HepG2 (cell line): ENCODE data around the gene LDAH. TPM values are rescaled to one million over a fixed set of nuclear protein-coding genes. Genes with fewer than 3 reads are reported as not detected.

Experiments
- ATAC-seq: fragments of 200-7000 bp; cut with Tn5 transposase; 3 replicates; pipeline ENCODE4 v1.9.1; 2020; ENCODE audit warnings: mild to moderate bottlenecking, moderate library complexity
- BruUV-seq: library from RNA; stranded (reverse); fragments of 400-500 nt; replicated peaks from 2 replicates; lab custom pipeline; 2021; lab: Mats Ljungman, UMichigan
- CTCF ChIA-PET: fragments of 300-600 bp; formaldehyde crosslinking; extraction: SDS; loops from one replicate; lab custom pipeline; 2021; ENCODE audit warnings: low total read pairs, inconsistent platforms, low intra/inter-chr PET ratio; lab: Yijun Ruan, JAX
- POLR2A ChIA-PET: fragments of 350-600 bp; sonication (Branson Sonifier 250); formaldehyde crosslinking; loops from one replicate; lab custom pipeline; 2020; ENCODE audit warnings: antibody characterized with exemption, inconsistent platforms; lab: Yijun Ruan, JAX
- DNase-seq: peaks from one replicate; pipeline ENCODE4 v3.0.0-alpha.2; 2015; ENCODE audit warnings: low spot score
- FAIRE-seq: peaks from 3 replicates; lab custom pipeline; 2011; peaks lifted over from hg19 to GRCh38; lab: Jason Lieb, UNC
- H2AFZ ChIP-seq: one replicate; pipeline ENCODE4 v1.6.1; 2011; ENCODE audit warnings: low read length, inconsistent platforms
- H3K27ac ChIP-seq: fragments of 300-600 bp; 3 replicates; pipeline ENCODE4 v1.8.0; 2011; ENCODE audit warnings: mixed run types, mild to moderate bottlenecking, mixed read lengths, low read length, inconsistent platforms; ENCODE audit not compliant: insufficient read depth; ENCODE audit errors: extremely low read length
- H3K27me3 ChIP-seq, 2 experiments: fragments of 200-600 bp in 1 of 2; 2 replicates in 1 of 2; 3 replicates in 1 of 2; pipeline versions ENCODE4 v1.6.0 to v1.8.0; 2011; ENCODE audit warnings: low read length in 2 of 2, mild to moderate bottlenecking in 2 of 2, moderate library complexity in 2 of 2, inconsistent platforms in 1 of 2; ENCODE audit not compliant: insufficient read depth in 2 of 2, control insufficient read depth in 1 of 2
- H3K36me3 ChIP-seq, 2 experiments: fragments of 200-600 bp in 1 of 2; replicated peaks in 1 of 2; 2 replicates in 1 of 2; 3 replicates in 1 of 2; pipeline versions ENCODE4 v1.5.1 to v1.8.0; 2011; ENCODE audit warnings: low read length in 2 of 2, inconsistent platforms in 1 of 2; ENCODE audit not compliant: insufficient read depth in 2 of 2, control insufficient read depth in 1 of 2
- H3K4me1 ChIP-seq: 2 replicates; pipeline ENCODE4 v1.5.1; 2012; ENCODE audit warnings: low read length, inconsistent platforms; ENCODE audit not compliant: insufficient read depth
- H3K4me2 ChIP-seq: 2 replicates; pipeline ENCODE4 v1.6.0; 2011; ENCODE audit warnings: low read depth, low read length, inconsistent platforms
- H3K4me3 ChIP-seq, 3 experiments: fragments of 200-600 bp in 1 of 3; sonication (generic), shearing (Covaris generic) in 1 of 3; replicated peaks in 1 of 3; 2 replicates each; pipeline ENCODE4 v1.5.1; 2011 to 2016; ENCODE audit warnings: low read length in 3 of 3, inconsistent platforms in 2 of 3, low read depth in 2 of 3, mild to moderate bottlenecking in 2 of 3, control low read depth in 1 of 3, mixed read lengths in 1 of 3; ENCODE audit not compliant: insufficient read depth in 1 of 3
- H3K79me2 ChIP-seq: one replicate; pipeline ENCODE4 v1.6.1; 2011; ENCODE audit warnings: low read length, inconsistent platforms; ENCODE audit not compliant: insufficient read depth
- H3K9ac ChIP-seq: 2 replicates; pipeline ENCODE4 v1.6.0; 2011; ENCODE audit warnings: mild to moderate bottlenecking, low read depth, low read length, inconsistent platforms; ENCODE audit not compliant: insufficient read depth
- H3K9me3 ChIP-seq: 2 replicates; pipeline ENCODE4 v1.5.1; 2012; ENCODE audit warnings: mild to moderate bottlenecking, low read length
- H4K20me1 ChIP-seq: 2 replicates; pipeline ENCODE4 v1.6.0; 2011; ENCODE audit warnings: inconsistent platforms, mild to moderate bottlenecking, low read length, moderate library complexity; ENCODE audit not compliant: insufficient read depth
- EEA1 ChIP-seq: sonication (generic); formaldehyde crosslinking; IDR thresholded peaks from 2 replicates; pipeline ENCODE4 v1.5.1; 2020; ENCODE audit warnings: mild to moderate bottlenecking, missing genetic modification reagents, borderline replicate concordance
- EED ChIP-seq: sonication (generic); formaldehyde crosslinking; IDR thresholded peaks from 2 replicates; pipeline ENCODE4 v1.5.0; 2020; ENCODE audit warnings: mild to moderate bottlenecking, missing genetic modification reagents
- FOXO1 ChIP-seq: sonication (generic); formaldehyde crosslinking; IDR thresholded peaks from 2 replicates; pipeline ENCODE4 v1.4.0; 2020; ENCODE audit warnings: missing genetic modification reagents
- KLF9 ChIP-seq: IDR thresholded peaks from 2 replicates; pipeline ENCODE4 v1.6.1; 2016; ENCODE audit warnings: low read depth
- MIER3 ChIP-seq: IDR thresholded peaks from 2 replicates; pipeline ENCODE4 v1.6.1; 2016; ENCODE audit warnings: missing compliant biosample characterization, borderline replicate concordance
- NFRKB ChIP-seq: fragments of 450-650 bp; IDR thresholded peaks from 2 replicates; pipeline ENCODE4 v1.6.1; 2017
- RFX5 ChIP-seq: IDR thresholded peaks from 2 replicates; pipeline ENCODE4 v1.6.1; 2011; ENCODE audit warnings: low read depth, low read length, improper control_type of control experiment
- TEAD2 ChIP-seq: sonication (generic); formaldehyde crosslinking; IDR thresholded peaks from 2 replicates; pipeline ENCODE4 v1.9.0; 2021; ENCODE audit warnings: missing genetic modification reagents
- TEF ChIP-seq: sonication (generic); formaldehyde crosslinking; IDR thresholded peaks from 2 replicates; pipeline ENCODE4 v1.5.0; 2020; ENCODE audit warnings: missing genetic modification reagents
- ZBTB7A ChIP-seq: sonication (generic); formaldehyde crosslinking; IDR thresholded peaks from 2 replicates; pipeline ENCODE4 v1.8.0; 2022; ENCODE audit warnings: mild to moderate bottlenecking, missing genetic modification reagents
- ZFP41 ChIP-seq: sonication (generic); formaldehyde crosslinking; IDR thresholded peaks from 2 replicates; pipeline ENCODE4 v1.4.0; 2020; ENCODE audit warnings: mild to moderate bottlenecking, missing genetic modification reagents, borderline replicate concordance
- ZIK1 ChIP-seq: sonication (generic); formaldehyde crosslinking; IDR thresholded peaks from 2 replicates; pipeline ENCODE4 v1.5.0; 2020; ENCODE audit warnings: mild to moderate bottlenecking, low read depth, missing genetic modification reagents, borderline replicate concordance
- ZNF431 ChIP-seq: sonication (generic); formaldehyde crosslinking; IDR thresholded peaks from 2 replicates; pipeline ENCODE4 v1.9.0; 2022; ENCODE audit warnings: missing genetic modification reagents, low read depth, mild to moderate bottlenecking, borderline replicate concordance
- ZNF496 ChIP-seq: sonication (generic); formaldehyde crosslinking; IDR thresholded peaks from 2 replicates; pipeline ENCODE4 v1.8.1; 2023; ENCODE audit warnings: mild to moderate bottlenecking, moderate library complexity, missing genetic modification reagents; ENCODE audit not compliant: insufficient replicate concordance
- ZNF790 ChIP-seq: sonication (generic); formaldehyde crosslinking; IDR thresholded peaks from 2 replicates; pipeline ENCODE4 v1.8.0; 2022; ENCODE audit warnings: missing genetic modification reagents, mild to moderate bottlenecking, borderline replicate concordance
- WGBS: methylation state at CpG from one replicate; pipeline ENCODE4 v1.1.6; 2017; ENCODE audit warnings: low lambda C conversion rate; 5-methylcytosine and 5-hydroxymethylcytosine counted together
- in situ Hi-C: cut with HindIII; loops from 2 replicates; pipeline ENCODE4 v1.10.0; 2017; ENCODE audit warnings: low pct_unique_long_range_greater_than_20kb; ENCODE audit not compliant: extremely low pct_ligation_motif_present
- intact Hi-C: fragments of 100-400 bp; cut with micrococcal nuclease; formaldehyde crosslinking; loops from one replicate; pipeline ENCODE4 v1.10.0; 2022; ENCODE audit not compliant: unreplicated experiment
- polyA plus RNA-seq, 8 experiments: library from polyadenylated mRNA; depleted of rRNA in 3 of 8; stranded (reverse) in 7 of 8; unstranded in 1 of 8; fragments of >200 nt; fragmentation: Illumina TruSeq in 4 of 8; extraction: Trizol in 4 of 8; gene quantifications; 2 replicates each; pipeline versions ENCODE4 v1.2.1 to v1.2.3, GENCODE V29; 2011 to 2016; ENCODE audit warnings: low read depth in 4 of 8, missing spikeins in 1 of 8, mixed read lengths in 1 of 8; ENCODE audit not compliant: insufficient read depth in 1 of 8
- total RNA-seq, 5 experiments: library from RNA; depleted of rRNA; stranded (reverse); fragments of >200 nt; fragmentation: Illumina TruSeq; extraction: Trizol; gene quantifications; 2 replicates each; pipeline ENCODE4 v1.2.3, GENCODE V29; 2016; ENCODE audit warnings: low read depth in 1 of 5

LDAH gene
- total and polyA plus RNA-seq, 2 of the 13 experiments (the other 11 are each of a cell fraction or from before 2014, with no cell fraction given) = 28.8 to 46.2 TPM

GRCh38 chr2:20855456-20855855 lies 32.6 kb upstream of the LDAH start:
- no peak for FAIRE-seq
- ATAC-seq = no peak
- Histone ChIP-seq H3K4me2 (no peak overlapping the region), H3K27me3 (peaks cover 2 to 17% of the 10 kb centered on the region in 2 experiments; a peak in 3 of 5 replicates), H3K27ac (no peak overlapping the region), H3K79me2 (no peaks in the 10 kb centered on the region), H2AFZ (no peak overlapping the region), H3K4me1 (no peaks in the 10 kb centered on the region), H3K36me3 (no peaks in the 10 kb centered on the region), H3K9me3 (no peaks in the 10 kb centered on the region), H4K20me1 (no peaks in the 10 kb centered on the region), H3K9ac (no peak overlapping the region), H3K4me3 (no peak overlapping the region)
- TF ChIP-seq MIER3 (CRISPR knock-in tag) = no peak
- TF ChIP-seq ZIK1 = no peak
- TF ChIP-seq TEAD2 (CRISPR knock-in tag) = no peak
- no peak for TF ChIP-seq RFX5
- no peak for TF ChIP-seq EED (CRISPR knock-in tag)
- no peak for TF ChIP-seq KLF9 (CRISPR knock-in tag)
- TF ChIP-seq EEA1 (CRISPR knock-in tag) = no peak
- TF ChIP-seq TEF (CRISPR knock-in tag) = no peak
- TF ChIP-seq ZBTB7A = no peak
- TF ChIP-seq ZNF496 (CRISPR knock-in tag) = no peak
- TF ChIP-seq NFRKB = no peak
- no peak for TF ChIP-seq FOXO1 (CRISPR knock-in tag)
- no peak for TF ChIP-seq ZFP41
- TF ChIP-seq ZNF431 (CRISPR knock-in tag) = no peak
- TF ChIP-seq ZNF790 (CRISPR knock-in tag) = no peak
- ChIA-PET CTCF (no interaction called here), POLR2A (no interaction called here)
- in situ Hi-C loops (no loop called here), intact Hi-C loops (no loop called here)
- DNase-seq = no peak
- BruUV-seq = no TSS peak
- 16% methylated on average over 4 of the region's 4 CpGs for WGBS
